ENCODE data around the gene TPP2. TPM values are rescaled to one million over a fixed set of nuclear protein-coding genes. Genes with fewer than 3 reads are reported as not detected.

Gene TPP2
- total RNA-seq, 6 experiments from 2014 or later, result 18.4 to 35.3 (median 28.4) TPM

- Histone ChIP-seq H3K27ac (no peak overlapping the region), H3K9me3 (no peaks in the 10 kb centered on the region), H3K4me1 (no peaks in the 10 kb centered on the region), H3K36me3 (peaks cover 3 to 40% (median 15%) of the 10 kb centered on the region in 4 donors), H3K27me3 (no peaks in the 10 kb centered on the region), H3K4me3 (no peak overlapping the region)
- ATAC-seq, result no peak
- WGBS (ENCODE audit: insufficient coverage, low coverage, low lambda C conversion rate, missing lambda C conversion rate), result 75% methylated on average over 5 of the region's 5 CpGs
- intact Hi-C loops (cut with DNase I), result no loop called here
- TF ChIP-seq POLR2A (IDR thresholded peaks at IDR 0.05), result no peak
- TF ChIP-seq CTCF (IDR thresholded peaks at IDR 0.05), result no peak
- no peak for DNase-seq
Measured at GRCh38 chr13:102678339-102679107, 81.7 kb downstream of the TPP2 start.

- Histone ChIP-seq H3K27ac (no peak overlapping the region), H3K36me3 (peaks cover 3 to 32% (median 15%) of the 10 kb centered on the region in 4 donors), H3K4me3 (no peak overlapping the region), H3K27me3 (no peaks in the 10 kb centered on the region), H3K4me1 (no peaks in the 10 kb centered on the region), H3K9me3 (no peaks in the 10 kb centered on the region)
- ATAC-seq, result peak in 1 of 4 donors; percentile 34
- intact Hi-C loops (cut with DNase I), result no loop called here
- TF ChIP-seq POLR2A (IDR thresholded peaks at IDR 0.05), result no peak
- no peak for TF ChIP-seq CTCF (IDR thresholded peaks at IDR 0.05)
- no peak for DNase-seq
- 47% methylated on average over 3 of the region's 3 CpGs for WGBS (ENCODE audit: insufficient coverage, low coverage, low lambda C conversion rate, missing lambda C conversion rate)
Measured at GRCh38 chr13:102679449-102680132, 82.8 kb downstream of the TPP2 start.

- ATAC-seq, result peak in 1 of 4 donors; percentile 11
- no peak for DNase-seq
- intact Hi-C loops (cut with DNase I), result no loop called here
- Histone ChIP-seq H3K36me3 (peaks cover 0 to 27% (median 15%) of the 10 kb centered on the region in 4 donors), H3K9me3 (no peaks in the 10 kb centered on the region), H3K27ac (no peak overlapping the region), H3K4me1 (no peaks in the 10 kb centered on the region), H3K27me3 (no peaks in the 10 kb centered on the region), H3K4me3 (no peak overlapping the region)
- 71% methylated on average over 4 of the region's 4 CpGs for WGBS (ENCODE audit: insufficient coverage, low coverage, low lambda C conversion rate, missing lambda C conversion rate)
- TF ChIP-seq CTCF (IDR thresholded peaks at IDR 0.05) (no peak), POLR2A (IDR thresholded peaks at IDR 0.05) (no peak)
Measured at GRCh38 chr13:102680133-102680717, 83.4 kb downstream of the TPP2 start.

GRCh38 chr13:102680842-102681740 is 84.3 kb downstream of the TPP2 start:
- Histone ChIP-seq H3K4me1 (no peaks in the 10 kb centered on the region), H3K27me3 (no peaks in the 10 kb centered on the region), H3K4me3 (no peak overlapping the region), H3K36me3 (peaks cover 0 to 26% (median 12%) of the 10 kb centered on the region in 4 donors), H3K9me3 (no peaks in the 10 kb centered on the region), H3K27ac (no peak overlapping the region)
- WGBS (ENCODE audit: insufficient coverage, low coverage, low lambda C conversion rate, missing lambda C conversion rate), result 37% methylated on average over 4 of the region's 5 CpGs
- DNase-seq (no peak), ATAC-seq (peak; percentile 21 to 50 (median 43))
- intact Hi-C loops (cut with DNase I), result no loop called here
- no peak for TF ChIP-seq CTCF (IDR thresholded peaks at IDR 0.05)
- no peak for TF ChIP-seq POLR2A (IDR thresholded peaks at IDR 0.05)

Data from right lobe of liver (tissue), 6 donors.